ENCODE data around the gene ALDH1L2.

Gene ALDH1L2

DNA sequence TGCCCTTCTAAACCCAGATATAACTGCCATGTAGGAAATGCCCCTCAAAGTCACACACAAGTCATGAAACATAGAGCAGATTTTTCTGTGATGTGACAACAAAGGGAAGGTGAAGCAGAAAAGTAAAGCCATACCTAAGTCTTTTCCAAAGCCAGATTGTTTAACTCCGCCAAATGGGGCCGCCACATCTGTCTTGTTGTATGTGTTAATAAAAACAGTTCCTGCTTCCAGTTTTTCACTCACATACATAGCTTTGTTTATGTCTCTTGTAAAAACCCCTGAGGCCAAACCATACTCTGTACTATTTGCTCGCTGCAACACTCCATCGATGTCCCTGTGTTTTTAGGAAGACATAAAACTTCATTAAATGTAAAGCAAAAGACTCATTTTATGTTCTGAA lies 57.8 kb downstream of the ALDH1L2 start:
- TF ChIP-seq L3MBTL2 (conservative IDR thresholded peaks at IDR 0.05) = no peak
- TF ChIP-seq LEF1 (IDR thresholded peaks at IDR 0.05; ENCODE audit: borderline replicate concordance) = no peak
- TF ChIP-seq BHLHE40 (IDR thresholded peaks at IDR 0.05; ENCODE audit: borderline replicate concordance) = no peak
- no peak for TF ChIP-seq FOXK2 (IDR thresholded peaks at IDR 0.05)
- no peak for TF ChIP-seq SP1 (IDR thresholded peaks at IDR 0.05)
- no peak for DNase-seq (ENCODE audit: extremely low spot score)
- CTCF ChIA-PET = interaction anchor here (0.6 to 0.7 kb wide), 2 partner anchors 12 to 51 kb away, joined by 3 read pairs; no protein-coding TSS in a partner anchor
- POLR2A ChIA-PET = no interaction called here

GRCh38 chr12:105025890-105026289 lies 58.4 kb downstream of the ALDH1L2 start:
- no peak for TF ChIP-seq FOXA1 (IDR thresholded peaks at IDR 0.05)
- TF ChIP-seq FOXK2 (IDR thresholded peaks at IDR 0.05) = no peak
- TF ChIP-seq SUZ12 (IDR thresholded peaks at IDR 0.05) = no peak
- no peak for TF ChIP-seq L3MBTL2 (conservative IDR thresholded peaks at IDR 0.05)
- no peak for TF ChIP-seq TARDBP (IDR thresholded peaks at IDR 0.05)
- no peak for TF ChIP-seq ELF4 (IDR thresholded peaks at IDR 0.05)
- no peak for TF ChIP-seq NFRKB (IDR thresholded peaks at IDR 0.05)
- no peak for TF ChIP-seq FOXM1 (IDR thresholded peaks at IDR 0.05; ENCODE audit: borderline replicate concordance)
- TF ChIP-seq LEF1 (IDR thresholded peaks at IDR 0.05; ENCODE audit: borderline replicate concordance) = no peak
- TF ChIP-seq BHLHE40 (IDR thresholded peaks at IDR 0.05; ENCODE audit: borderline replicate concordance) = no peak
- TF ChIP-seq, protein P1, sequence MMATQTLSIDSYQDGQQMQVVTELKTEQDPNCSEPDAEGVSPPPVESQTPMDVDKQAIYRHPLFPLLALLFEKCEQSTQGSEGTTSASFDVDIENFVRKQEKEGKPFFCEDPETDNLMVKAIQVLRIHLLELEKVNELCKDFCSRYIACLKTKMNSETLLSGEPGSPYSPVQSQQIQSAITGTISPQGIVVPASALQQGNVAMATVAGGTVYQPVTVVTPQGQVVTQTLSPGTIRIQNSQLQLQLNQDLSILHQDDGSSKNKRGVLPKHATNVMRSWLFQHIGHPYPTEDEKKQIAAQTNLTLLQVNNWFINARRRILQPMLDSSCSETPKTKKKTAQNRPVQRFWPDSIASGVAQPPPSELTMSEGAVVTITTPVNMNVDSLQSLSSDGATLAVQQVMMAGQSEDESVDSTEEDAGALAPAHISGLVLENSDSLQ (IDR thresholded peaks at IDR 0.05) = no peak
- TF ChIP-seq ARNT (IDR thresholded peaks at IDR 0.05) = no peak
- TF ChIP-seq ZNF384 (IDR thresholded peaks at IDR 0.05) = no peak
- no peak for TF ChIP-seq SP1 (IDR thresholded peaks at IDR 0.05)
- no peak for DNase-seq (ENCODE audit: extremely low spot score)
- ChIA-PET POLR2A (no interaction called here), CTCF (interaction anchor here (0.7 kb wide), 2 partner anchors 12 to 476 kb away, joined by 3 read pairs; no protein-coding TSS in a partner anchor)

DNA sequence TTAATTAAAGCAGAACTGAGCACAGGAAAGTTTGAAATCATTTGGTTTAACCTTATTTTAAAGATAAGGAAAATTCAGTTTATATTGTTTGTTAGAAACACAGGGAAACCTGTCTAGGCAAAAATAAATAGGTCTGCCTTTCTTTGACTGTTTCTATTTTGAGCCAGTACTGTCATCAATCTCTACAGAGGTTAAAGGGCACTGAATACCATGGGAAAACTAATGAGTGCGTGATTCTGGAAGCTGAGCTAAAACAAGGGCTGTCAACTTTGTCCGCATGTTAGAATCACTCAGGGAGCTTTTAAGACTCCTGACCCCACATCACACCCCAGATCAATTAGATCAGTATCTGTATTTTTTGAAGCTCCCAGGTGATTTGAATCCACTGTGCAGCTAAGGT lies 59.3 kb downstream of the ALDH1L2 start:
- DNase-seq (ENCODE audit: extremely low spot score) = no peak
- ChIA-PET CTCF (no interaction called here), POLR2A (no interaction called here)
- TF ChIP-seq L3MBTL2 (conservative IDR thresholded peaks at IDR 0.05) = no peak
- no peak for TF ChIP-seq FOXK2 (IDR thresholded peaks at IDR 0.05)
- TF ChIP-seq NFRKB (IDR thresholded peaks at IDR 0.05) = no peak
- no peak for TF ChIP-seq CTBP1 (IDR thresholded peaks at IDR 0.05; ENCODE audit: borderline replicate concordance)
- no peak for TF ChIP-seq SUZ12 (IDR thresholded peaks at IDR 0.05)
- no peak for TF ChIP-seq FOXA1 (IDR thresholded peaks at IDR 0.05)
- no peak for TF ChIP-seq LEF1 (IDR thresholded peaks at IDR 0.05; ENCODE audit: borderline replicate concordance)
- no peak for TF ChIP-seq BHLHE40 (IDR thresholded peaks at IDR 0.05; ENCODE audit: borderline replicate concordance)
- TF ChIP-seq ELF4 (IDR thresholded peaks at IDR 0.05) = no peak
- no peak for TF ChIP-seq FOXM1 (IDR thresholded peaks at IDR 0.05; ENCODE audit: borderline replicate concordance)
- TF ChIP-seq, protein P1 (IDR thresholded peaks at IDR 0.05) = no peak
- no peak for TF ChIP-seq SP1 (IDR thresholded peaks at IDR 0.05)
- TF ChIP-seq ZNF384 (IDR thresholded peaks at IDR 0.05) = no peak

DNA sequence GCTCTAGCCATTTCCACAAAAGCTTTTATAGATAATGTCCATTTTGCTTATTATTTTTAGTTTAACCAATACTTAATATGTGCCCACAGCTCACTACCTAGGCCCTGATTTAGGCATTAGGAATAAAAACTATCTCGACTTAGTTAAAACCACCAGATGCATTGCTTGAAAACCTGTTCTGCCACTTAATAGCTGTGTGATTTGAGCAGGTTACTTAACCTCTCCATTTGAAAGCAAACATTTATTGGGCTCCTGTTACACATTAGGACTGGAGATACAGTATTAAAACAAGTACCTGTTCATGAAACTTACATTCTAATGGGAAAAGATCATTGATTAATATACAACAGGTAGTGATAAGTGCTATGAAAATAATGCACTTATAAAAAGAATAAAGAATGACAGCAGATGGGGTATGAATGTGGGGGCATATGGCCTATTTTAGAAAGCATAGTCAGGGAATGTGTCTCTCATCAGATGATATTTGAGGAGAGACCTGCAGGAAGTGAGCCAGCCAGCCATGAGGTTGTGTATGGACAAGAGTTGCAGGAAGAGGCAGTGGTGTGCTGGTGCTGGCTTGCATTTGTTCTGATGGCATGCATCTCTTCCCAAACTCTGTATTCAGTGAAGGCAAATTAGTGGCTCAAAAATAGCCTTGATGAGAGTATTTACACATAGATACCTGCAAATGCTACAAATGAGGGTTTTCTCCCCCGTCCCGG lies 63.9 kb downstream of the ALDH1L2 start:
- DNase-seq (ENCODE audit: extremely low spot score) = no peak
- TF ChIP-seq ZNF384 (IDR thresholded peaks at IDR 0.05) (no peak), ELF4 (IDR thresholded peaks at IDR 0.05) (no peak), TARDBP (IDR thresholded peaks at IDR 0.05) (no peak), FOXA1 (IDR thresholded peaks at IDR 0.05) (no peak), ARNT (IDR thresholded peaks at IDR 0.05) (no peak), NFRKB (IDR thresholded peaks at IDR 0.05) (no peak), SUZ12 (IDR thresholded peaks at IDR 0.05) (no peak), L3MBTL2 (conservative IDR thresholded peaks at IDR 0.05) (no peak), LEF1 (IDR thresholded peaks at IDR 0.05; ENCODE audit: borderline replicate concordance) (no peak), BHLHE40 (IDR thresholded peaks at IDR 0.05; ENCODE audit: borderline replicate concordance) (no peak), SP1 (IDR thresholded peaks at IDR 0.05) (no peak), FOXK2 (IDR thresholded peaks at IDR 0.05) (no peak)
- ChIA-PET POLR2A (no interaction called here), CTCF (interaction anchor here (1.0 kb wide), 1 partner anchor 34 kb away, joined by 3 read pairs; no protein-coding TSS in a partner anchor)

DNA sequence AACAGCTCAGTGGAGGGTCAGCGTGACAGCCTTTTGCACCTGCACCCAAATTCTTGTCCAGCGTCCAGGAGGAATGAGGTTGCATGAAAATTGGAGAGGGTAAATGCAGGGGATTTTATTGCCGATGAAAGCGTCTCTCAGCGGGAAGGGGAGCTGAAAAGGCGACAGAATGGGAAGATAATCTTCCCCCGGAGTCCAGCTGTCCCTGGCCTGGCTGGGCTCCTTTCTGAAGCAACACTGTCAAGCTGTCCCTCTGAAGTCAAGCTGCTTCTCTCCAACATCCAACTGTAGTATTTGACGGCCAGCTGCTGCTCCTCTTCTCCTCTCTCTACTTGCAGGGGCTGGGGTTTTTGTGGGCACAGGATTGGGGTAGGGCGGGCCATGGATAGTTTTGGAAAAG lies 65.5 kb downstream of the ALDH1L2 start:
- POLR2A ChIA-PET = no interaction called here
- CTCF ChIA-PET = no interaction called here
- DNase-seq (ENCODE audit: extremely low spot score) = no peak
- TF ChIP-seq LEF1 (IDR thresholded peaks at IDR 0.05; ENCODE audit: borderline replicate concordance) (no peak), L3MBTL2 (conservative IDR thresholded peaks at IDR 0.05) (no peak), FOXK2 (IDR thresholded peaks at IDR 0.05) (no peak), ARNT (IDR thresholded peaks at IDR 0.05) (no peak), CTBP1 (IDR thresholded peaks at IDR 0.05; ENCODE audit: borderline replicate concordance) (no peak), ELF4 (IDR thresholded peaks at IDR 0.05) (no peak), HDGF (IDR thresholded peaks at IDR 0.05; ENCODE audit: borderline replicate concordance) (no peak), FOXM1 (IDR thresholded peaks at IDR 0.05; ENCODE audit: borderline replicate concordance) (no peak), SP1 (IDR thresholded peaks at IDR 0.05) (no peak), BHLHE40 (IDR thresholded peaks at IDR 0.05; ENCODE audit: borderline replicate concordance) (no peak), ZNF384 (IDR thresholded peaks at IDR 0.05) (no peak), TARDBP (IDR thresholded peaks at IDR 0.05) (no peak), NFRKB (IDR thresholded peaks at IDR 0.05) (no peak), FOXA1 (IDR thresholded peaks at IDR 0.05) (no peak)

DNA sequence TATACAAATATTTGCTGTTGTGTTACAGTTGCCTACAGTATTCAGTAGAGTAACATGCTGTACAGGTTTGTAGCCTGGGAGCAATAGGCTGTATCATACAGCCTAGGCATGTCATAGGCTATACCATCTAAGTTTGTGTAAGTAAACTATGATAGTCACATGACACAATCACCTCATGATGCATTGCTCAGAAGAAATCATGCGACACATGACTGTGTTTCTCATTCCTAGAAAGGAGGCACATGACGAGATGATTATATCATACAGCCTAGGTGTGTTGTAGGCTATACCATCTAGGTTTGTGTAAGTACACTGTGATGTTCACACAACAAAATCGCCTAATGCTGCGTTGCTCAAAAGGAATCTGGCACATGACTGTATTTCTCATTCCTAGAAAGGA lies 66.2 kb downstream of the ALDH1L2 start:
- TF ChIP-seq BHLHE40 (IDR thresholded peaks at IDR 0.05; ENCODE audit: borderline replicate concordance) (no peak), LEF1 (IDR thresholded peaks at IDR 0.05; ENCODE audit: borderline replicate concordance) (no peak), FOXA1 (IDR thresholded peaks at IDR 0.05) (no peak), ZNF384 (IDR thresholded peaks at IDR 0.05) (no peak), CTBP1 (IDR thresholded peaks at IDR 0.05; ENCODE audit: borderline replicate concordance) (no peak), ARNT (IDR thresholded peaks at IDR 0.05) (no peak), ELF4 (IDR thresholded peaks at IDR 0.05) (no peak), NFRKB (IDR thresholded peaks at IDR 0.05) (no peak), TARDBP (IDR thresholded peaks at IDR 0.05) (no peak), SUZ12 (IDR thresholded peaks at IDR 0.05) (no peak), SP1 (IDR thresholded peaks at IDR 0.05) (no peak), FOXK2 (IDR thresholded peaks at IDR 0.05) (no peak)
- no peak for DNase-seq (ENCODE audit: extremely low spot score)
- ChIA-PET CTCF (no interaction called here), POLR2A (no interaction called here)

Measured in HEK293T (cell line).